Tongue (tissue), 2 donors: Measurements from ENCODE around the gene KLF6. TPM values are rescaled to one million over a fixed set of nuclear protein-coding genes. Genes with fewer than 3 reads are reported as not detected.

Source experiments
- DNase-seq: peaks from one replicate; pipeline ENCODE4 v3.0.0-alpha.2; 2015
- total RNA-seq: library from RNA; depleted of rRNA; stranded (reverse); fragments of >200 nt; gene quantifications from one replicate; pipeline ENCODE4 v1.2.3, GENCODE V29; 2014

KLF6 gene
- total RNA-seq, 1 donor from 2014 or later: 93.0 TPM

DNA sequence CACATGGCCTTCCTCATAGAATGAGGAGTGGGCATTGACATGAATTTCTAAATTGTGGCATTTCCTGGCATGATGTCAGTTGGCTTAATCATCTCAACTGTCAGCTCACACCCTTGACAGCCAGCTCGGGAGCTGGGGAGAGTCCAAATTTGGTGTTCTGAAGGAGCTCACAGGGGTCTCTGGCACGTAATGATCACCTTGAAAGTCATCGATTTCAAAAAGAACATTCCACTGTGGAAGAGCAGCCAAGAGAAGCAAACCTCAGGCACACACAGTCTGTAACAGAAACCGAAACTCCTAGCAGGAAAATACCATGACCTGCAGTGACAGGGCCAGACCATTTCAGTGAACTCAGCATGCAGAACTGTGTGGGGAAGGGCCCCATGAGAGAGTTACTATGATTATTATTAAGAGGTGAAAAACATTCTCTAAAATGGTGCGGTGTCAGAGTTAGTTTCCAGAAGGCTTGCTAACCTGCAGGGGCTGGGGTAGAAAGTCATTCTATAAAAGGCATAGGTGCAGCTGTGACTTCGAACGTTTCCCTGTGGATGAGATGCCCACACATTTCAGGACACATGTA is 26.4 kb upstream of the KLF6 start:
- peak; percentile 50 for DNase-seq

DNA sequence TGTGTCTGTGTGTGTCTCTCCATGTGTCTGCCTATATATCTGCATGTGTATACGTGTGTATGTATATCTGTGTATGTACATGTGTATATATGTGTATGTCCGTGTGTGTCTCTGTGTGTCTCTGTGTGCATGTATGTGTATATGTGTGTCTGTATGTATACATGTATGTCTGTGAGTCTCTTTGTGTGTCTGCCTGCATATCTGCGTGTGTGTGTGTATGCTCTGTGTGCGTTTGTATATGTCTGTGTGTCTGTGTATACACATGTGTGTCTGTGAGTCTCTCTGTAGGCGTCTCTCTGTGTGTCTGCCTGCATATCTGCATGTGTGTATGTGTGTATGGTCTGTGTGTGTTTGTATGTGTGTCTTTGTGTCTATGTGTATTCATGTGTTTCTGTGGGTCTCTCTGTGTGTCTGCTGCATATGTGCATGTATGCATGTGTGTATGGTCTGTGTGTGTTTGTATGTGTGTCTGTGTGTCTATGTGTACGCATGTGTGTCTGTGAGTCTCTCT is 23.7 kb upstream of the KLF6 start:
- no peak for DNase-seq

DNA sequence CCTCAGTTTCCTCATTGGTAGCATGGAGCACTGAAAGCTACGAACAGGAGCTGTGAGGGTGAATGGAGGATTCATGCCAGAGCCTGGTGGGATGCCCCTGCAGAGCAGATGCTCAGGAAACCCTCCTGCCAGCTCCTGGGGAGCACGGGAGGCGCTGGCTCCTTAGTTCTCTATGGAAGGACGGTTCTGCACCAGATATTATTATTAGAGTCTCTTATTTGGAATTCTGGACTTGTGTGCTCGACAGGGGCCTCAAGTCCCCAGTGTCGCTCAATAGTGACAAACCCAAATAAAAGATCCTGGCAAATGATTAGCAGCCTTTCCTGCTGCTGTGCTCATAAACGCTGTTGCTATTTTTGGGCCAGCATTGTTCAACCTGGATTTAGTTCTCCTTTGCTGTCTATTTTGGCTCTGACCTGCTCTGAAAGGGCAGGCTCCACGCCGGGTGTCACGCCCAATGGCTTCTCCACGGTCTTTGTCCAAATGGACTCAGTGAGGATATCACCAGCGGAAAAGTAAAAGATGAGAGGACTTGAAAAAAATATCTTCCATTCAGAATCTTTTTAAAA is 23.0 kb upstream of the KLF6 start:
- DNase-seq: no peak

DNA sequence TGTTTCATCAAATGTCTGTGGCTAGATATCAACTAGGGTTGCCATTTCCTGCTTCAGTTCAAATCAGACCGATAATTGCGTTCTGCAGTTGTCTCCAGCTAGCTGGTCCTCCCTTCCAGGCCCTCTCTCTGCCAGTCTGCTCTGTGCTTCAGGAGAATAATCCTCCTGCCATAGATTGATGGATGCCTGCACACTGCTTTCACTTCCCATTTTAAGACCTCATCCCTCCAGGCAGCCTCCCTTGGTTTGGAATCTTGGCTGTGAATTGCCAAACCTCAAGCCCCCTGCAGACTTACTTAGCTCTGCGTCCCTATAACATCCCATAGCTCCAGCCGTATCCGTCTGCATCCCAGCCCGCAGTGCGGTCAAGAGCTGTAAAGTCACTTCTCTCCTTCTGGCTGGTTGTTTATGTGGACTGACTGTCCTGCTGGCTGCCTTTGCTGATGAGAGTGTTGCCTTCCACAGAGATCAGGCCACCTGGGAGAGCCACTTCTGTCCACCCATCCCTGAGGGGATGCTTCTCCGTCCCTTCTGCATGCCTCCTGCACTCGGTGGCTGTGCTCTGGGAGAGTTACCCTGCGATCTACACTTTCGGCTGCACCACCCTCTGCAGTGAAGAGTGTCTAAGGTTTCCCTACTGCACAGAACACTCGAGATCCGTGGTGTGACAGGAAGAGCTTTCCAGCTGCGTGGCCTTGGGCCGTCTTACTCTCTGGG is 22.4 kb upstream of the KLF6 start:
- no peak for DNase-seq

DNA sequence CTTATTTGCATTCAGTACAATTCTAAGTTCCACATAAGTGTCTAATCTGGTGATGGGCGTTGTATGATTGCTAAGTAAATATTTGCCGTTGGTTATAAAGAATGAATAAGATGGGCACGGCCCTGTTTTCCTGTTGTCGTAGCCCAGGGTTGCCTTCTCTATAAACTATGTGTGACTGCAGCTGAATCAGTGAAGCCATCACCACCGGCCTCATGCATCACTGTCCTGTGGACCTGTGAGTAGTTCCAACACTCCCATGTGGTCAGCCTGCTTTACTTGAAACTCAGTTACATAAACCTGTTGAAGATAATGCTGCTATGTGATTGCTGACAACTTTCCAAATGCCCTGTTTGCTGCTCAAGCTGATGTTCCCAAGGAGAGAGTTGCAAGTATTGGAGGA is 21.6 kb upstream of the KLF6 start:
- DNase-seq: no peak

DNA sequence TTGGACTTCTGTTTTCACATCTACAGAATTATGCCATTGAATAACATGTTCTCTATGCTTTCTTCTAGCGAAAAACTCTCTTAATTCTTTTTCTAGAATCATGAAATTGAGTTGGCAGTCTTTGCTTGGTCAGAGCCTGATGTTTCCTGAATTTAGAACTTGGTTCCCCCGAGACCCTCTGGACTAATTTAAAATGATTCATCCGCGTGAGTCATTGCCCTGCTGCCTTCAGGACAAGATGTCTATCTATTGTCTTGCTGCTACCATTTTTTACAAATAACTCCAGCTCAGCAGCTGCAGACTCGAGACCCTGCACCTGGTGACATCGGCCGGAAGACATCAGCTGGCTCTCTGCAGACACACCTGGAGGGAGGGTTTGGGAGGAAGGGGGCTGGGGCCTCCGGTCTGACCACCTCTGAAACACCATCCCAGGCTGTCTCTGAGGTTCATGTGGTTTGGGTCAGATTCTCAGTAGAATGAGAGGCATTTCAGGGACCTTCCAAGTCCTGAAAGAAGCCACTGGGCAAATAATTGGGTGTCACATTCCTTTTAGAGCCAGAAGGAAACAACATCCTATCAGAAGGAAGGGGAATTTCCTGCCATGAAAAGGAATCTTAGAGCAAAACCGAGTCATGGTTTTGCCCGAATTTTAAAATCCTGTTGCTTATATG is 20.9 kb upstream of the KLF6 start:
- DNase-seq: peak; percentile 75

DNA sequence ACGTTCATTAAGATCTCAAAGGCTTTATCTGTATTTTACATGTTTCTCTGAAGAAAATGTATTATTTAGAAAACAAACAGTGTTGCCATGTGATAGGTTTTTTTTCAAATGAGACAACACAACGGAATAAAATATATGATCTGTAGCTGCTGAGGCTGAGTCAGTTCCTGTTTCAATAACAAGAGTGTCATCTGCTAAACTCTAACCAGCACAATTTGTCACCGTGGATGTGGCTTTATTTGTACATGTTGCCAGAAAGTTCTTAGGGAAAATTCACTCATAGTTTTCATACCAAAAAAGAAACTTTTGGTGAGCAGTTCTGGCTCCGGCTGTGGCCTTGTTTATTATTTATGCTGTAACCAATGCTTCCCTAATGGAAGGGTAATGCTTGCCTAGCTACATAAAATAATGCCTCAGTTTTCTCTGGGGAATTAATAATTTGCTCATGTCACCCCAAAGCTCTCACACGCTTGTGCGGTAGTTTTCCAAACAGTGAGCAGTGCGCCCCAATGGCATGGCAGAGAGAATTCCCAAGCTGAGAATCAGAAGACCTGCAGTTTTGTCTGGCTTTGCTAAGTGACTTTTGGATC is 20.3 kb upstream of the KLF6 start:
- peak; percentile 54 for DNase-seq

DNA sequence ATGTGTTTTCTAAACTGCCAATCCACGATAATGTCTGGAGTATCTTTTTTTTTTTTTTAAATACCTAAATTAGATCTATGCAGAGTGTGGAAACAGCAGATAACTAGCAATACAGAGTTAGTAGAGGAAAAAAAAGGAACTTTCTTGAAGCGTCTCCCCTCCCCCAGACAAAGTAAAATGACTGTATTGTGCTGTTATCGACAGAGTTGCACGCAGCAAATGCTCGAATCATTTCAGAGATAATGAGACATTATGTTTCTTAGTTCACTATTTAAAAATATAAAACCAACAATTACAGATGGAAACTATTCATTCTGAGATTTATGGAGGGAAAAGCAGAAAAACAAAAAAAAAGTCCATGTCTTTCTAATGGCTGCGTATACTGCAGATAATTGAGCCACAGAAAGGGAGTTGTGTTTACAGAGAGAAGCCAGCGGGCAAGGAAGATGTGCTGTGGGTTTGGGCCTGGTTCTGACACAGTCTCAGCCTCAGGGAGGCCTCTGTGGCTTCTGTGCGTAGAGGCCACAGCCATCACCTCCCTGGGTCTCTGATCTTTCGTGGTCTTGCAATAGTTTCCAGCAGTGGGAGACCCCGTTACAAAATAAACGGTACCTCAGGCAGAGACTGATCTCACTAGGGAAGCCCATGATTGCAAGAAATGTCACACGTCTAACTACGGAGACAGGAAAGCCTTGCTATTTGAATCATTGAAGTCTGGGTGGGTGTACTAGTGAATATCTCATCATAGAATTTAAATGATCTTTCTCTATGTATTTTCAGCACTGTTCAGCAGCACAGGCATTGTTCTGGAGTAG is 19.1 kb upstream of the KLF6 start:
- peak; percentile 23 for DNase-seq

DNA sequence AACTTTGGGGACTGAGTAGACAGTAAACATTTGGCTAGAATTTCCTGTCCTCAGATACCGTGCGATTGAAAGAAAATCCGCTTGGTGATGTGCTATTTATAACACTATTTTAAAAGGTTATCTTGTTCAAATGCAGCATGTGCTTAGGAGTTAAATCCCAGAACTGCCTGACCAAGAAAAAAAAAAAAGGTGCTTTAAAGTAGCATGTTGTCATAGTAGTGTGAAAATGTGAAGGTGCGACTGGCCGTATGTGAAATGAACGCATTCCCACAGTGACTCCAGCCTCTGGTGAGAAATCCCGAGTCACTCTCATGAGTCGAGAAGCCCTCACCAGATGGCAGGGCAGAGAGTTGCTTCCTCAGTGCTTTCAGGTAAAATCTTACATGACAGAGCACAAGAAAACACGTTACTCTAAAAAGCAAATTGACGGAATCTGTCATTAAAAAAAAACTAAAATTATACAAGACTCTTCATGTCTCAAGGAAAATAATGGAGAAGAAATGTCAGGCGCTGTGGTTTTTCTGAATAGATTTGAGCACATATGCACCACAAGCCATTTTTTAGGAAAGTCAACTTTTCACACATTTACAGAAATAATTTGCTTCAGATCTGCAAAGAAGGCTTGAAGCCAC is 18.4 kb upstream of the KLF6 start:
- peak; percentile 43 for DNase-seq

DNA sequence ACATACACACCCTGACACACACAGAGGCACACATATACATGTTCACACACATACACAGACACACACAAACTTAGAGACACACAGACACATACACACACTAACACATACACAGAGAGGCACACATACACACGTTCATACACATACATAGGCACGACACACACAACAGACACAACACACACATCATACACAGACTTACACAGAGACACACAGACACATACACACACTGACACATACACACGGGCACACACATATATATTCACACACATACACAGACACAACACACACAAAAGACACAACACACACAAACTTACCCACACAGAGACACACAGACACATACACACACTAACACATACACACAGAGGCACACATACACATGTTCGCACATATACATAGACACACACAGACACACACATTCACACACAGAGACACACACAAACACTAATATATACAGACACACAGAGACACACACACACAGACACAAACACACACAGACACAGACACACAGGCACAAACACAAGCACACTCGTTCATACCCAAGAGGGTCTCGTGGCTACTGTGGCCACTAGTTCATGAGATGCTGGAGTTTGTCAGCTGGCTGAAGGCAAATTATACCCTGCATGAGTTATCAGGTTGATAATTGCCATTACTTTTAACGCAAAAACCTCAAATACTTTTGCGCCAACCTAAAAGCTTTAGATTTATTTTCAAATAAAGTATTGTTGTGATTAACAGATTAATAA is 17.7 kb upstream of the KLF6 start:
- DNase-seq: no peak

DNA sequence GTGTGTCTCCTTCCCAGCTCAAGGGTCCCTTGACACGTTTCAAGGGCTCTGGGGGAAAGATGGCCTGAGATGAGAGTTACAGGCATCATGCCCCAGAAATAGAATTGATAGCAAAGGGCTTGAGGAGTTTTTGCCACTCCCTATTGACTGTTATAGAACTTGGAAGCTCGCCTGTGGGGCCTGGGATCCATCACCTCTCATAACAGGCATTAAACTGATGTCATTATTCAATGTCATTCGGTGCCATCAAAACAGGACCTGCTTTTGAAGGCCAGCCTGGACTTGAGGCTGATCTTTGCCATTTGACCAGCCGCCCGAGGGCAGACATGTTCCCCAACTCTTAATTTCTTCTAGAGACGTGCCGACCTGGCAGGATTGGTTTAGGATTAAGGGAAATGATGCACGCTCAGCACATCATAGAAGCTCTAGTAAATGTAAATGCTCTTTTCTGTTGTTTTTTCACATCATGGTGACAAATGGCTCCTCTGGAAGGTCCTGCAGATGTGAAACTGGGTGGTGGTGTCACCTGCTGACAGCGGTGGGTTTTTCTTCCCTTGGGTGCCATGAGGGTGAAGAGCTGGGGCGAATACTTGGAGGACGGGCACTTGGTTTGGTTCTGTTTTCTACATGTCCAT is 16.7 kb upstream of the KLF6 start:
- peak; percentile 42 for DNase-seq

DNA sequence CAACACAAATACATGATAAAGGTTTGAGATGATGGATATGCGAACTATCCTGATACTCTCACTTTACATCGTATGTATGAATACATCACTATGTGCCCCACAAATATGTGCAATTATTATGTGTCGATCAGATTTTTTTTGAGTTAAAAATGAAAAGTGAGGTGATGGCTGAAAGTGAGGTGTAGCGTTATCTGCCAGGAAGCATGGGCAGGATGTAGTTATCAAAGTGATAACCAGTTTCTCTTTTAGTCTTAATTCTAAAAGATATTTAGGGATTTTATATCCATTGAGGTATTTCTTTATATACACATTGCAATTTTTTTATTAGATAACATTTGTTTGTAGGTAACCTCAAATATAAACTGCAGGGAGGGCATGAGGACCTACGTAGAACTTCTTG is 15.6 kb upstream of the KLF6 start:
- no peak for DNase-seq

DNA sequence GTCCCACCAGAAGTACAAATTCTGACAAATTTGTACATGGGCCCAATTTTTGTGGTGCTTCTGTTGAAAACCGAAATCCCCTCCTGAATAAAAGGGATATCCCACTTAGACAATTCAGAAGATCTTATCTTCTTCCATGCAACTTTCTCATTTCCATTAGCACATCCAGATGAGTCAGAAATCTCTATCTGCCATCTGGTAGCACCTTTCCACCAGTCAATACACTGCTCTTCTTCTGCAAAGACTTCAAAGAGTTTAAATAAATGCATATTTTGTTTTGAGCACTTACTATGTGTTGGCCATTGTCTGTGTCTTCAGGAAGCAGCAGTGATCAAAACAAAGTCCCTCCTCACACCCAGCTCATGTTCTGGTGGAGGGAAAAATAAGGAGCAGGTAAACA is 12.7 kb upstream of the KLF6 start:
- no peak for DNase-seq

DNA sequence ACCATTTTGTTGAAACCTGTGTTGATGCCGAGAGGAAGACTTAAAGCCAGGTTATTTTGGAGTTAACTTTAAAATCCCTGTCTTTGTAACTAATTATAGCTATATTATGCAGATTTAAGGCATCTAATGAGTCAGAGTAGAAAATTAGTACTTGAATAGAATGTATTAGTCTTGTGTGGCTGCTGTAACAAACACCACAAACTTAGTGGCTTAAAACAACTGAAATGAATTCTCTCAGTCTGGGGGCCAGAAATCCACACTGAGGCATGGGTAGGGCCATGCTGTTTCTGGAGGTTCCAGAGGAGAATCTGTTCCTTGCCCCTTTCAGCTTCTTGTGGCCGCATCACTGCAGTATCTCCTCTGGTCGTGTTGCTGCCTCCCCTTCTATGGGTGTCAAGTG is 8.5 kb upstream of the KLF6 start:
- no peak for DNase-seq

DNA sequence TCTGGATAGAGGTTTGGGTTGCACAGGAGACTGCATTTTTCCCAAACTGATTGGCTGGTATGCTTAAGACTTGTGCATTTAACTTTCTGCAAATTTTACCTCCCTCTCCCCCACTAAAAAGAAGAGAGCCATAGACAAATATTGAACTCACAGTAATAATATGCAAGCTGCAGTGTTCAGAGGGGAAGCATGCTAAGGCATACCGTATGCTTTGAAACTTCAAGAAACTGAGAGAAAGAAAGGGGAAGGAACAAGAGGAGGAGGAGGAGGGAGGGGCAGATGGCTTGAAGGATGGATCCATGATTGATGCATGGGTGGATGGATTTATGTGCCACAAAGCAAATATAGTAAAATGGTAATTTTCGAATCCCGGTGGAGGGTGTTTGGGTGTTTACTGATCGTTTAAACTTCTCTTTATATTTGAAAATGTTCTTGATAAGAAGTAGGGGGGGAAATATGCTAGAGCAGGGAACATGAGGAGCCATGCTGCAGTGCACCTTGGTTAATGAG is 7.8 kb upstream of the KLF6 start:
- DNase-seq: no peak

DNA sequence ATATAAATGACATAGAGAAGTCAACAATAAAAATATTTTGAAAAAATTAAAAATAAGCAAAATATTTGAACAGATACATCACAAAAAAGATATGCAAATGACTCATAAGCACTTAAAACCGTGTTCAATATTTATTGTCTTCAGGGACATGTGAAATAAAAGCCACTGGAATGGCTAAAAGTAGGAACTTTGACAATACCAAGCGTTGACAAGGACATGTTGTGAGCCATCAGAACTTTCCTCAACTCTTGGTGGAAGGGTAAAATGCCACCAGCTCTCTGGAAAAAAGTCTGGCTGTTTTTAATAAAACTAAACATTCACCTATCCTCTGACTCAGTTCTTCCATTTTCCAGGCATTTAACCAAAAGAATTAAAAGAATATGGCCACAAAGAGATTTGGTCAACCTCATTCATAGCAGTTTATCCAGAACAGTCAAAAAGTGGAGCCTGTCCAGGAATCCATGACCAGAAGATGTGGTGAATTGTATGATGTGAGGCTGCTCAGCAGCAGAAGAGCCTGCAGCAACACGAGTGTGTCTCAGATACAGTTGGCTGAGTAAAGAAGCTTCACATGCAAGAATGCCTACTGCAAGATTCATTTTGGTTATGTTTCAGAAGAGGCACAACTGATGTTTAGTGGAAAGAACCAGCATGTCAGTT is 7.1 kb upstream of the KLF6 start:
- DNase-seq: no peak

DNA sequence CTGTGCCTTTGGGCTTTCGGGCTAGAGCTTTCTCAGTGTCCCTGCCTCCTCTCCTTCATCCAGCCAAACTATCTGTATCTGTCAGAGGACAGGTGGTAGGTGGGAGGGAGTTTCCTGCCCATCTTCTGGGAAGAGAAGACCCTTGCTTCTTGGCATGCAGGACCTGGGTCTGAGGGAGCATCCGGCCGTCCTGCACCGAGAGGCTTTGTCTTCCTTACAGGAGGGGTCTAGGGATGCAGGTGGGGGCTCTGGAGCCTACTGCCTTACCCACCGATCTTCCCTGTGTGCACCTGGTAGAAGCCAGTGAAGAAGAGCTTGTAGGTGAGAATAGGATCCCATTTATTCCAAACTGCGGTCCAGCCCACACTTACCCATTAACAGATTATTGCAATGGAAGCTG is 5.8 kb upstream of the KLF6 start:
- DNase-seq: no peak

DNA sequence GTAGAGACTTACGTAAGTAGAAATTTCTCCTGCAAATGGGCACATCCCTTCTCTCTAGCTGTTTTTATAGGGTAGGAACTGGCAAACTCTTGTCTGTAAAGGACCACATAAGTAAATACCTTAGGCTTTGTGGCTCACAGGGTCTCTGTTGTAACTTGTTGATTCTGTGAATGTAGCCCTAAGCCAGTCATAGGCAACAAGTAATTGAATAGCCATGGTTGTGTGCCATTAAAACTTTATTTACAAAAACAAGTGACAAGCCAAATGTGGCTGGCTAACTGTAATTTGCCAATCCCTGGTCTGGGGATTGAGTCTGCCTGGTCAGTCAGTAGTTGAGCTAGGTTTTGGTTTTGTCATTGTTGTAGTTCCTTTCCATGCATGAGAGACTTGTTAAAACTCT is 5.3 kb upstream of the KLF6 start:
- DNase-seq: no peak

DNA sequence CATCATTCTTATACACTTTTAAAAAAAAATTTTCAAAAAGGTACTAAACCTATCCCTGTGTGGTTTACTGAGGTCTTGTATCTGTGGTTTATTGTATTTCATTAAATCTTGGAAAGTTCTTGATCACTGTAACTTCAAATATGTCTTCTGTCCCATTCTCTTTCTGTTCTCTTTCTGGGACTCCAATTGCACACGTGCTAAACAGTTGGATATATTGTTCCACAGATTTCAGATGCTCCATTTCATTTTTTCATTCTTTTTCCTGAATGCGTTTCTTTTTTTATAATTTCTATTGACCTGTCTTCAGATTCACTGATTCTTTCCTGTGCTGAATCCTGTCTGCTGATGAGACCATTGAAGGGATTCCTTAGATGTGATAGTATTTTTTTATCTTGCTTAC is 4.6 kb upstream of the KLF6 start:
- DNase-seq: no peak

DNA sequence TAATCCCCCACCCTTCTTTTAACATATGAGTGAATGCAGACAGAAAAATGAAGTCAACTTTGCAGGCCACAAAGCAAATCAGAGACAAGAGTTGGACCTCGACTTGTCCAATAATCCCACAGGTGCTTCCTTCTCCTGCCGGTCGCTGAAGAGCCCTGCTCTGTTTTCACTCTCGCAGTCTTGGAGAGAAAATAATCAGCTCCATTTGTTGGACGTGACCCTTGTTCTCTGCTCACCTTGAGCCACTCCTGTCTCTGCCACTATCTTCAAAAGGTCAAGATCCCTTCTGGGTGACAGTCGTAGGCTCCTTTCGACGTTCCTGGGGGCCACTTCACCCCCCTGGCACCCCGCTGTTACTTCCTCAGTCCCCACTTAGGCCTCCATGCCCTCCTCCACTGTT is 2.8 kb upstream of the KLF6 start:
- DNase-seq: no peak
